ENCODE measurements around the gene GARIN1A.
"Not testable (repeated sequence)": the region's sequence is repeated elsewhere in the genome, so short reads cannot be mapped to it uniquely, and the experiment has no call there.

Gene GARIN1A

DNA sequence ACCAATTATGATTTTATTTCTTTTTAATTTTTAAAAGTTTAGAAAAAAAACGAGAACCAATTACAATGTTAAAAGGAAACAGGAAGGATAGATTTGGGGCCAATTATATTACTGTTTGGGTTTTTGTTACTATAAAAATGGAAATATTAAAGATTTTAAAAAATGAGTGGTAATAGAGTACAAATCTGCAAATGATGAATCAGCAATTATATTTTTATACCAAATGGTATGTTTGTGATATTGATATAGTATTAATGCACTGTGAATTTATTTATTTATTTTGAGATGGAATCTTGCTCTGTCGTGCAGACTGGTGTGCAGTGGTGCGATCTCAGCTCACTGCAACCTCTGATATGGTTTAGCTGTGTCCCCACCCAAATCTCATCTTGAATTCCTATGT, 11.5 kb upstream of the GARIN1A start:
- Histone ChIP-seq H3K27ac (ENCODE audit: low read depth, low read length) (no peak overlapping the region), H3K4me1 (ENCODE audit: control insufficient read depth, insufficient read depth, low read length) (no peaks in the 10 kb centered on the region), H3K4me3 (ENCODE audit: low read depth, low read length) (no peak overlapping the region)

DNA sequence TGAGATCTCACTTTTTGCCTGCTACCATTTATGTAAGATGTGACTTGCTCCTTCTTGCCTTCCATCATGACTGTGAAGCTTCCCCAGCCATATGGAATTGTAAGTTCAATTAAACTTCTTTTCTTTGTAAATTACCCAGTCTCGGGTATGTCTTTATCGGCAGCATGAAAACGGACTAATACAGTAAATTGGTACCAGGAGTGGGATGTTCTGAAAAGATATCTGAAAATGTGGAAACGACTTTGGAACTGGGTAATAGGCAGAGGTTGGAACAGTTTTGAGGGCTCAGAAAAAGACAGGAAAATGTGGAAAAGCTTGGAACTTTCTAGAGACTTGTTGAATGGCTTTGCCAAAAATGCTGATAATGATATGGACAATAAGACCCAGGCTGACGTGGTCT, 10.6 kb upstream of the GARIN1A start:
- no peak overlapping the region for H3K9ac ChIP-seq (ENCODE audit: low read depth, low read length)
- peaks cover 14% of the 10 kb centered on the region for H3K9me3 ChIP-seq (ENCODE audit: control insufficient read depth, insufficient read depth, low read length)
- no peaks in the 10 kb centered on the region for H3K36me3 ChIP-seq (ENCODE audit: control insufficient read depth, insufficient read depth, low read length)
- H3K4me1 ChIP-seq (ENCODE audit: control insufficient read depth, insufficient read depth, low read length): no peaks in the 10 kb centered on the region
- H3K27me3 ChIP-seq (ENCODE audit: control insufficient read depth, insufficient read depth, low read length): no peaks in the 10 kb centered on the region
- H3K27ac ChIP-seq (ENCODE audit: low read depth, low read length): no peak overlapping the region
- H3K4me3 ChIP-seq (ENCODE audit: low read depth, low read length): no peak overlapping the region

More for the DNA sequence above, 11.5 kb upstream of the GARIN1A start:
- no peaks in the 10 kb centered on the region for H3K36me3 ChIP-seq (ENCODE audit: control insufficient read depth, insufficient read depth, low read length)
- no peaks in the 10 kb centered on the region for H3K27me3 ChIP-seq (ENCODE audit: control insufficient read depth, insufficient read depth, low read length)
- H3K9me3 ChIP-seq (ENCODE audit: control insufficient read depth, insufficient read depth, low read length): peaks cover 14% of the 10 kb centered on the region
- no peak overlapping the region for H3K9ac ChIP-seq (ENCODE audit: low read depth, low read length)

DNA sequence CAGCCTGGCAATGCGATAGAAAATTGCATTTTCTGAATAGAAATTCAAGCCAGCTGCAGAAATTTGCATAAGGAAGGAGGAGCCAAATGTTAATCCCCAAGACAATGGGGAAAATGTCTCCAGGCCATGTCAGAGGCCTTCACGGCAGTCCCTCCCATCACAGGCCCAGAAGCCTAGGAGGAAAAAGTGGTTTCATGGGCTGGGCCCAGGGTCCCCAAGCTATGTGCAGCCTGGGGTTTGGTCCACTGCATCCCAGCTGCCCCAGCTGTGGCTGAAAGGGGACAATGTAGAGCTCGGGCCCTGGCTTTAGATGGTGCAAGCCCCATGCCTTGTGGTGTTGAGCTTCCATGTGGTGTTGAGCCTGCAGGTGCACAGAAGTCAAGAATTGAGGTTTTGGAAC, 10.0 kb upstream of the GARIN1A start:
- no peak overlapping the region for H3K27ac ChIP-seq (ENCODE audit: low read depth, low read length)
- no peaks in the 10 kb centered on the region for H3K27me3 ChIP-seq (ENCODE audit: control insufficient read depth, insufficient read depth, low read length)
- H3K4me3 ChIP-seq (ENCODE audit: low read depth, low read length): no peak overlapping the region
- H3K9me3 ChIP-seq (ENCODE audit: control insufficient read depth, insufficient read depth, low read length): peaks cover 14% of the 10 kb centered on the region
- no peak overlapping the region for H3K9ac ChIP-seq (ENCODE audit: low read depth, low read length)
- H3K36me3 ChIP-seq (ENCODE audit: control insufficient read depth, insufficient read depth, low read length): no peaks in the 10 kb centered on the region
- H3K4me1 ChIP-seq (ENCODE audit: control insufficient read depth, insufficient read depth, low read length): no peaks in the 10 kb centered on the region

DNA sequence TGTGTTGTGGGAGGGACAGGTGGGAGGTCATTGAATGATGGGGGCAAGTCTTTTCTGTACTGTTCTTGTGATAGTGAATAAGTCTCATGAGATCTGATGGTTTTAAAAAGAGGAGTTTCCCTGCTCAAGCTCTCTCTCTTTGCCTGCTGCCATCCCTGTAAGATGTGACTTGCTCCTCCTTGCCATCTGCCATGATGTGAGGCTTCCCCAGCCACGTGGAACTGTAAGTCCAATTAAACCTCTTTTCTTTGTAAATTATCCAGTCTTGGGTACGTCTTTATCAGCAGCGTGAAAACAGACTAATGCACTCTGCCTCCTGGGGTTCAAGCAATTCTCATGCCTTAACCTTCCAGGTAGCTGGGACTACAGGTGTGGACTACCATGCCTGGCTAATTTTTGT, 8.9 kb upstream of the GARIN1A start:
- H3K36me3 ChIP-seq (ENCODE audit: control insufficient read depth, insufficient read depth, low read length); H3K4me3 ChIP-seq (ENCODE audit: low read depth, low read length); H3K4me1 ChIP-seq (ENCODE audit: control insufficient read depth, insufficient read depth, low read length); H3K27me3 ChIP-seq (ENCODE audit: control insufficient read depth, insufficient read depth, low read length); H3K27ac ChIP-seq (ENCODE audit: low read depth, low read length); H3K9ac ChIP-seq (ENCODE audit: low read depth, low read length): not testable (repeated sequence)
- peaks cover 14% of the 10 kb centered on the region for H3K9me3 ChIP-seq (ENCODE audit: control insufficient read depth, insufficient read depth, low read length)

DNA sequence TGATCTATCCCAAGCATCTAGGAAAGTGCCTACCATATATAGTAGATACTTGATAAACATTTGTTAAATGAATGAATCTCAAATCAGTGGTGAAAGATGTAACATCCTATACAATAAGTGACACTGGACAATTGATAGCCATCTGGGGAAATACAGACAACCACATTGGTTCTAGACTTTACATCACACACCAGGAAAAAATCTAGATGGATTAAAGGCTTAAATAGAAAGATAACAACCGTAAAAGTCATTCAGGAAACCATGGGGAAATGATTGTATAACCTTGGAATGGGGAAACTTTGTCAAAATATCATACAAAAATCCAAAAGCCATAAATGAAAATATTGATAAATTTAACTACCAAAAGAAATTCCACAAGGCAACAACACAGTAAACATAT, 7.0 kb upstream of the GARIN1A start:
- H3K36me3 ChIP-seq (ENCODE audit: control insufficient read depth, insufficient read depth, low read length): no peaks in the 10 kb centered on the region
- no peak overlapping the region for H3K27ac ChIP-seq (ENCODE audit: low read depth, low read length)
- H3K27me3 ChIP-seq (ENCODE audit: control insufficient read depth, insufficient read depth, low read length): no peaks in the 10 kb centered on the region
- no peak overlapping the region for H3K9ac ChIP-seq (ENCODE audit: low read depth, low read length)
- H3K9me3 ChIP-seq (ENCODE audit: control insufficient read depth, insufficient read depth, low read length): peaks cover 14% of the 10 kb centered on the region
- no peaks in the 10 kb centered on the region for H3K4me1 ChIP-seq (ENCODE audit: control insufficient read depth, insufficient read depth, low read length)
- H3K4me3 ChIP-seq (ENCODE audit: low read depth, low read length): no peak overlapping the region

DNA sequence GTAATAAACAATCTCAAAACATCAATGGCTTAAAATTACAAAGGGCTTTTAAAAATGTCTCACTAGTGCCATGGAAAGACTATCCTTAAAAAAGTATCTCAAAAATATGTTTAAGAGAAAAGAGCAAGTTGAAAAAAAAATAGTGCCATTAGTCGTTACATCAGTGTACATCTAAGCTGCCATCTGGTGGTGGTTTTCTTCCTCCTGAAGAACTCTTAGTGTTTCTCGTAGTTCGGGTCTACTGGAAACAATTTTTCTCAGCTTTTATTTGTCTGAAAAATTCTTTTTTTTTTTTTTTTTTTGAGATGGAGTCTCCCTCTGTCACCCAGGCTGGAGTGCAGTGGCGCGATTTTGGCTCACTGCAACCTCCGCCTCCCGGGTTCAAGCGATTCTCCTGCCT, 5.9 kb upstream of the GARIN1A start:
- no peak overlapping the region for H3K9ac ChIP-seq (ENCODE audit: low read depth, low read length)
- H3K9me3 ChIP-seq (ENCODE audit: control insufficient read depth, insufficient read depth, low read length): peaks cover 9% of the 10 kb centered on the region
- H3K4me1 ChIP-seq (ENCODE audit: control insufficient read depth, insufficient read depth, low read length): no peaks in the 10 kb centered on the region
- no peaks in the 10 kb centered on the region for H3K27me3 ChIP-seq (ENCODE audit: control insufficient read depth, insufficient read depth, low read length)
- H3K27ac ChIP-seq (ENCODE audit: low read depth, low read length): no peak overlapping the region
- H3K4me3 ChIP-seq (ENCODE audit: low read depth, low read length): no peak overlapping the region
- no peaks in the 10 kb centered on the region for H3K36me3 ChIP-seq (ENCODE audit: control insufficient read depth, insufficient read depth, low read length)

DNA sequence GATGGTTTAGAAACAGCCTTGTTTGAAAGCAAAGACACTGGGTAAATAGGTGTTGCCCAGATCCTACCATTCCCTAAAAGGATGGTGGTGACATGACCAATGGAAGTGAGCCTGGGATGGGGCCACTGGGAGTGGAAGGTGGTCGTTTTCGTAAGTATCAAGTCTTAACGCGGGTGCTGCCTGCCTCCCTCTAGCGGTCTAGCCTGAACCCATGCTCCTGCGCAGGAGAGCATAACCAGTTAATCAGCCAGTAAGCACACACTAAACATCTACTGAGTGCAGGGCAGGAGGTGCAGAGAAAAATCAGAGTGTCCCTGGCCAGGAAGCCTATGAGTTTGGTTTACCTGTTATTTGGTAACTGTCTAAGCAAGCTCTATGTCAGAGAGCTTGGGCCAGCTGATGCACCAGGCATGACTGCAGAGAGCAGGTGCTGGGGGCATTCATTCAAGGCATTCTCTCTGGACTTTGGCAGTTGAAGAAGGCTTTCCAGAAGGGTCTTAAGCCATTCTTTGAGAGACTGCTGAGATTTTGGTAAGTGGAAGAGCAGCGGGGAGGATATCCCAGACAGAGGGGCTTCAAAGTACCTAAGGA, 930 bp downstream of the GARIN1A start:
- Histone ChIP-seq H3K36me3 (ENCODE audit: control insufficient read depth, insufficient read depth, low read length) (no peaks in the 10 kb centered on the region), H3K9ac (ENCODE audit: low read depth, low read length) (no peak overlapping the region), H3K27me3 (ENCODE audit: control insufficient read depth, insufficient read depth, low read length) (no peaks in the 10 kb centered on the region), H3K27ac (ENCODE audit: low read depth, low read length) (no peak overlapping the region), H3K4me1 (ENCODE audit: control insufficient read depth, insufficient read depth, low read length) (no peaks in the 10 kb centered on the region), H3K9me3 (ENCODE audit: control insufficient read depth, insufficient read depth, low read length) (no peaks in the 10 kb centered on the region), H3K4me3 (ENCODE audit: low read depth, low read length) (no peak overlapping the region)

DNA sequence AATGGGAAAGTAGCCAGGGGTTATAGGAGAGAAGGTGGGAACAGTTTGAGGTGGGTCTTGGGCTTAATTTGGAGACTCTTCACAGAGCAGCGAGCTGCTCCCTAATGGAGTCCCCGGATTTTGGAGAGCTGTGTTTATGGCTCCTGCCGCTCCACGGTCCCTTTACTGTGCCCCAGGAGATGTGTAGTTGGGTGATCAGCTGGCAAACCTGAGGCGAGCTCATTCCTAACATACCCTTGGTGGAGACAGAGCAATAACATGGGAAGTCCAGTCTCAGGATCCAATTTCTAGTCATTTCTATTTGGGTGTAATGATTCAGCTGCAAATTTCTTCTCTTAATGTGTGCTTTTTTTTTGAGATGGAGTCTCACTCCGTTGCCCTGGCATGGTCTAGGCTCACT, 1.5 kb downstream of the GARIN1A start:
- Histone ChIP-seq H3K4me3 (ENCODE audit: low read depth, low read length) (no peak overlapping the region), H3K9me3 (ENCODE audit: control insufficient read depth, insufficient read depth, low read length) (no peaks in the 10 kb centered on the region), H3K36me3 (ENCODE audit: control insufficient read depth, insufficient read depth, low read length) (no peaks in the 10 kb centered on the region), H3K27me3 (ENCODE audit: control insufficient read depth, insufficient read depth, low read length) (no peaks in the 10 kb centered on the region), H3K9ac (ENCODE audit: low read depth, low read length) (no peak overlapping the region), H3K27ac (ENCODE audit: low read depth, low read length) (no peak overlapping the region), H3K4me1 (ENCODE audit: control insufficient read depth, insufficient read depth, low read length) (no peaks in the 10 kb centered on the region)

DNA sequence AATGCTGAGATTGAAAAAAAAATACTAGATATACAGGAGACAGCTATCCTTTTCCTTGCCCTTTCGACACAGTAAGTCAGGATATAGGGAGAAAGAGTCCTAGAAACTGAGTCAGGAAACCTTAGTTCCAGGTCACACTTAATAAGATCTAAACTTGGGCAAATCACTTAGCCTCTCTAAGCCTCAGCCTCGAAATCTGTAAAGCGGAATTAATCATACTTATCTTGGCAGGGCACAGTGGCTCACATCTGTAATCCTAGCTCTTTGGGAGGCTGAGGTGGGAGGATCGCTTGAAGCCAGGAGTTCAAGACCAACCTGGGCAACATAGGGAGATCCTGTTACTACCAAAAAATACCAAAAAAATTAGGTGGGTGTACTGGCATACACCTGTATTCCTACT, 4.6 kb downstream of the GARIN1A start:
- no peak overlapping the region for H3K27ac ChIP-seq (ENCODE audit: low read depth, low read length)
- no peak overlapping the region for H3K9ac ChIP-seq (ENCODE audit: low read depth, low read length)
- no peaks in the 10 kb centered on the region for H3K4me1 ChIP-seq (ENCODE audit: control insufficient read depth, insufficient read depth, low read length)
- H3K36me3 ChIP-seq (ENCODE audit: control insufficient read depth, insufficient read depth, low read length): no peaks in the 10 kb centered on the region
- no peaks in the 10 kb centered on the region for H3K27me3 ChIP-seq (ENCODE audit: control insufficient read depth, insufficient read depth, low read length)
- H3K9me3 ChIP-seq (ENCODE audit: control insufficient read depth, insufficient read depth, low read length): no peaks in the 10 kb centered on the region
- H3K4me3 ChIP-seq (ENCODE audit: low read depth, low read length): no peak overlapping the region

DNA sequence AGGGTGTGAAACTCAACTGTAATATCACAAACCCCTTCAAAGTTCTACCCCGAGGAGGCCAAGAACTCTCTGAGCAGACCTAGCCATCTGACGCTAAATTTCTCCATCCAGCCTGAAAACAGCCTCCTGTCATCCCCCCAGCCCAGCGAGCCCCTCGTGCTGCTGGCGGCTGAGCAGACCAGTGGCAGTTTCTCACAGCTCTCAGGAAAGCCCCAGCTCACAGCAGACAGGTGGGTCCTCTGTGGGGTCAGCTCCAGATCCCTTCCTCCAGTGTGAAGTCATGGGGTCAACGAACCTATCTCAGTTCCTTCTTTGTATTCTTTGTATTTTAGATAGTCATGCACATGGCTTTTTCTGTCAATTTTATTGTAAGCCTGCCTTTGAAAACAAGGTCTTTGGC, 7.8 kb downstream of the GARIN1A start:
- H3K4me1 ChIP-seq (ENCODE audit: control insufficient read depth, insufficient read depth, low read length): no peaks in the 10 kb centered on the region
- H3K27ac ChIP-seq (ENCODE audit: low read depth, low read length): no peak overlapping the region
- no peaks in the 10 kb centered on the region for H3K36me3 ChIP-seq (ENCODE audit: control insufficient read depth, insufficient read depth, low read length)
- no peak overlapping the region for H3K4me3 ChIP-seq (ENCODE audit: low read depth, low read length)
- no peak overlapping the region for H3K9ac ChIP-seq (ENCODE audit: low read depth, low read length)
- no peaks in the 10 kb centered on the region for H3K27me3 ChIP-seq (ENCODE audit: control insufficient read depth, insufficient read depth, low read length)
- H3K9me3 ChIP-seq (ENCODE audit: control insufficient read depth, insufficient read depth, low read length): no peaks in the 10 kb centered on the region

DNA sequence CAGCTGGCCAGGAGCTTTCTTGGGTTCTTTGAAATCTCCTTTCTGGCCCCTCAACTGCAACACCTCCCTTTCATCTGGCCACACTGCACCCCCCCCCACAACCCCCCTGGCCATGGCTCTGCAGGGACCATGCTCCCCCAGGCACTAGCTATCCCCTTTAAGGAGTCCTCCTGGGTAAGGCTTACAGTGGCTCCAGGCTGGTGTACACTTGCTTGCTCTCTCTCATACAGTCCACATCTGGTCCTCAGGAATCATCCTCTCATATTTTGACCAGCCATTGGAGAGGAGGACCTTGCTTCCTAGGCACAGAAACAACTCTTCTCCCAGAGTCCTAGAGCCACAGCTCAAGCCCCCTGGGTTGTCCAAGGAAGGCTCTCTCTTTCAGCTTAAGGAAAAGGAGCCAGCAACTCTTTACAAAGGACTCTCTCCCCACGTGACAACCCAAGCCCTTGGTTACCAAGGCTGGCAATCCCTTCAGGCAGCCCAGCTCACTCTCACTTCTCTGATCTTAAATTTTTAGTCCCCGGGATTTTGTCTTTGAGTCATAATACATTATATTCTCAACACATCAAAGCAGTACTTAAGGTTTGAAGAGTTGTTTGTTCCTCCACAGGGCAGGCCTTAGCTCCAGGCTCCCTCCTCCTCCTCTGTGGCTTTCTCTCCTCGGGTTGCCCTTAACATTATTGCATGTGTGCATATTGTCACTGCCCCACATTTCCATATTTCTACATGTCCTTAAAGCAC, 9.9 kb downstream of the GARIN1A start:
- no peaks in the 10 kb centered on the region for H3K27me3 ChIP-seq (ENCODE audit: control insufficient read depth, insufficient read depth, low read length)
- H3K27ac ChIP-seq (ENCODE audit: low read depth, low read length): no peak overlapping the region
- H3K36me3 ChIP-seq (ENCODE audit: control insufficient read depth, insufficient read depth, low read length): no peaks in the 10 kb centered on the region
- no peak overlapping the region for H3K4me3 ChIP-seq (ENCODE audit: low read depth, low read length)
- H3K9ac ChIP-seq (ENCODE audit: low read depth, low read length): no peak overlapping the region
- H3K4me1 ChIP-seq (ENCODE audit: control insufficient read depth, insufficient read depth, low read length): no peaks in the 10 kb centered on the region
- no peaks in the 10 kb centered on the region for H3K9me3 ChIP-seq (ENCODE audit: control insufficient read depth, insufficient read depth, low read length)
